WTC11 (cell line): Measurements from ENCODE around the gene CCR9. TPM values are rescaled to one million over a fixed set of nuclear protein-coding genes. Genes with fewer than 3 reads are reported as not detected.

ENCODE experiments used
- ATAC-seq: fragments of 200-7000 bp; cut with Tn5 transposase; 2 replicates; pipeline ENCODE4 v1.10.0; 2021; ENCODE audit warnings: mild to moderate bottlenecking, moderate library complexity
- CTCF ChIA-PET: fragments of 300-600 bp; sonication (Branson Sonifier 250); formaldehyde crosslinking; loops from one replicate; lab custom pipeline; 2021; ENCODE audit warnings: antibody characterized with exemption; lab: Charles Lee
- POLR2A ChIA-PET: fragments of 350-600 bp; sonication (Branson Sonifier 250); formaldehyde crosslinking; loops from one replicate; lab custom pipeline; 2021; ENCODE audit warnings: antibody characterized with exemption; lab: Charles Lee
- DNase-seq: peaks from one replicate; pipeline ENCODE4 v3.0.0; 2021; ENCODE audit warnings: low spot score
- H3K27ac Mint-ChIP-seq: 2 replicates; pipeline ENCODE4 v1.8.0; 2021; ENCODE audit warnings: mixed read lengths
- H3K27me3 Mint-ChIP-seq: 2 replicates; pipeline ENCODE4 v1.8.0; 2021; ENCODE audit warnings: low read depth, mild to moderate bottlenecking, moderate library complexity, mixed read lengths
- H3K36me3 Mint-ChIP-seq: 2 replicates; pipeline ENCODE4 v1.8.0; 2021; ENCODE audit warnings: mixed read lengths
- H3K4me1 Mint-ChIP-seq: 2 replicates; pipeline ENCODE4 v1.8.0; 2022; ENCODE audit warnings: mixed read lengths
- H3K4me3 Mint-ChIP-seq: 2 replicates; pipeline ENCODE4 v1.8.0; 2021; ENCODE audit warnings: mild to moderate bottlenecking, moderate library complexity, mixed read lengths
- H3K9me3 Mint-ChIP-seq: 2 replicates; pipeline ENCODE4 v1.8.0; 2021; ENCODE audit warnings: mixed read lengths
- ARID4B ChIP-seq: sonication (generic); formaldehyde crosslinking; IDR thresholded peaks from 2 replicates; pipeline ENCODE4 v1.8.0; 2023; ENCODE audit warnings: missing genetic modification reagents, mild to moderate bottlenecking, borderline replicate concordance
- ATF2 ChIP-seq: sonication (generic); formaldehyde crosslinking; IDR thresholded peaks from 2 replicates; pipeline ENCODE4 v1.8.1; 2022; ENCODE audit warnings: low read depth, missing genetic modification reagents, borderline replicate concordance
- E2F5 ChIP-seq: sonication (generic); formaldehyde crosslinking; IDR thresholded peaks from 2 replicates; pipeline ENCODE4 v1.8.1; 2022; ENCODE audit warnings: mild to moderate bottlenecking, moderate library complexity, missing genetic modification reagents
- EMX1 ChIP-seq: fragments of 250-450 bp; sonication (Bioruptor Pico); IDR thresholded peaks from 2 replicates; pipeline ENCODE4 v1.8.0; 2021; ENCODE audit warnings: mild to moderate bottlenecking
- ERG ChIP-seq: fragments of 250-450 bp; sonication (Bioruptor Pico); IDR thresholded peaks from 2 replicates; pipeline ENCODE4 v1.8.0; 2021; ENCODE audit warnings: mild to moderate bottlenecking
- FOXK1 ChIP-seq: sonication (generic); formaldehyde crosslinking; IDR thresholded peaks from 2 replicates; pipeline ENCODE4 v1.8.0; 2022; ENCODE audit warnings: mild to moderate bottlenecking, moderate library complexity, missing genetic modification reagents
- FOXP1 ChIP-seq: sonication (generic); formaldehyde crosslinking; IDR thresholded peaks from 2 replicates; pipeline ENCODE4 v1.8.0; 2022; ENCODE audit warnings: missing genetic modification reagents, mild to moderate bottlenecking, moderate library complexity, borderline replicate concordance
- GABPB1 ChIP-seq: sonication (generic); formaldehyde crosslinking; IDR thresholded peaks from 2 replicates; pipeline ENCODE4 v1.8.1; 2023; ENCODE audit warnings: mild to moderate bottlenecking, missing genetic modification reagents
- HMGXB4 ChIP-seq: sonication (generic); formaldehyde crosslinking; IDR thresholded peaks from 2 replicates; pipeline ENCODE4 v1.8.1; 2023; ENCODE audit warnings: mild to moderate bottlenecking, moderate library complexity, missing genetic modification reagents
- KAT7 ChIP-seq: sonication (generic); formaldehyde crosslinking; IDR thresholded peaks from 2 replicates; pipeline ENCODE4 v1.8.1; 2023; ENCODE audit warnings: missing genetic modification reagents, mild to moderate bottlenecking, borderline replicate concordance
- MAX ChIP-seq: sonication (generic); formaldehyde crosslinking; IDR thresholded peaks from 2 replicates; pipeline ENCODE4 v1.8.0; 2022; ENCODE audit warnings: mild to moderate bottlenecking, missing genetic modification reagents
- MYBL2 ChIP-seq: sonication (generic); formaldehyde crosslinking; IDR thresholded peaks from 2 replicates; pipeline ENCODE4 v1.8.1; 2023; ENCODE audit warnings: mild to moderate bottlenecking, moderate library complexity, missing genetic modification reagents
- SP1 ChIP-seq: sonication (generic); formaldehyde crosslinking; conservative IDR thresholded peaks from 2 replicates; pipeline ENCODE4 v1.8.1; 2022; ENCODE audit warnings: missing genetic modification reagents
- TEAD1 ChIP-seq: sonication (generic); formaldehyde crosslinking; IDR thresholded peaks from 2 replicates; pipeline ENCODE4 v1.8.0; 2022; ENCODE audit warnings: mild to moderate bottlenecking, missing genetic modification reagents
- TEAD4 ChIP-seq: sonication (generic); formaldehyde crosslinking; IDR thresholded peaks from 2 replicates; pipeline ENCODE4 v1.8.0; 2022; ENCODE audit warnings: mild to moderate bottlenecking, missing genetic modification reagents
- USF1 ChIP-seq: sonication (generic); formaldehyde crosslinking; IDR thresholded peaks from 2 replicates; pipeline ENCODE4 v1.8.0; 2022; ENCODE audit warnings: mild to moderate bottlenecking, missing genetic modification reagents
- ZNF512 ChIP-seq: sonication (generic); formaldehyde crosslinking; IDR thresholded peaks from 2 replicates; pipeline ENCODE4 v1.8.1; 2022; ENCODE audit warnings: missing genetic modification reagents, borderline replicate concordance
- total RNA-seq: library from RNA; stranded (reverse); gene quantifications from 3 replicates; pipeline ENCODE4 v1.2.3, GENCODE V29; 2021

The CCR9 gene
- total RNA-seq, 1 experiment from 2014 or later = not detected

GRCh38 chr3:45841420-45841756 is 45.0 kb upstream of the CCR9 start:
- Mint-ChIP-seq H3K27ac (no peak overlapping the region), H3K36me3 (no peaks in the 10 kb centered on the region), H3K4me1 (peaks cover 4% of the 10 kb centered on the region), H3K27me3 (peaks cover 40% of the 10 kb centered on the region), H3K4me3 (peak overlapping the region; percentile 85), H3K9me3 (peaks cover 5% of the 10 kb centered on the region)
- ChIA-PET POLR2A (no interaction called here), CTCF (interaction anchor here (0.9 to 2.2 kb wide), 5 partner anchors 8 to 181 kb away, joined by 3 to 9 read pairs (median 6); no protein-coding TSS in a partner anchor)
- TF ChIP-seq E2F5 (CRISPR knock-in tag) = no peak
- no peak for TF ChIP-seq ATF2
- no peak; the same call in 1 of the 2 replicates for ATAC-seq
- no peak for DNase-seq

- peak within 1 kb of the TSS; percentile 85 for H3K4me3 Mint-ChIP-seq
- peaks cover 4% of the 10 kb centered on the region for H3K4me1 Mint-ChIP-seq
- ATAC-seq = peak; percentile 91
- ChIA-PET CTCF (interaction anchor here (0.9 to 2.2 kb wide), 6 partner anchors 9 to 182 kb away, joined by 3 to 9 read pairs (median 5); no protein-coding TSS in a partner anchor), POLR2A (no interaction called here)
- peaks cover 5% of the 10 kb centered on the region for H3K9me3 Mint-ChIP-seq
- H3K27me3 Mint-ChIP-seq = peaks cover 44% of the 10 kb centered on the region
- no peaks in the 10 kb centered on the region for H3K36me3 Mint-ChIP-seq
- peak; percentile 84 for DNase-seq
- 0 out of 2 replicates have a peak within 1 kb of the TSS, but pooled peaks have one; percentile 42 for H3K27ac Mint-ChIP-seq
- TF ChIP-seq KAT7 (CRISPR knock-in tag) (0 out of 2 replicates have a peak, but pooled peaks have one; percentile 45), FOXP1 (CRISPR knock-in tag) (no peak), MAX (CRISPR knock-in tag) (peak; percentile 94), ERG (CRISPR knock-in tag) (0 out of 2 replicates have a peak, but pooled peaks have one; percentile 53), TEAD1 (CRISPR knock-in tag) (peak; percentile 30; the same call in 1 of the 2 replicates), TEAD4 (CRISPR knock-in tag) (0 out of 2 replicates have a peak, but pooled peaks have one; percentile 42), ARID4B (CRISPR knock-in tag) (peak; percentile 97), MYBL2 (CRISPR knock-in tag) (peak; percentile 53; the same call in 1 of the 2 replicates), GABPB1 (0 out of 2 replicates have a peak, but pooled peaks have one; percentile 58), HMGXB4 (CRISPR knock-in tag) (0 out of 2 replicates have a peak, but pooled peaks have one; percentile 36), USF1 (CRISPR knock-in tag) (peak; percentile 99), EMX1 (CRISPR knock-in tag) (no peak), FOXK1 (peak; percentile 100), SP1 (CRISPR knock-in tag) (no peak), ZNF512 (CRISPR knock-in tag) (no peak)
Observed at GRCh38 chr3:45841757-45842491, 44.4 kb upstream of the CCR9 start, which contains the start of gene LZTFL1. TSS of gene LZTFL1 (minus strand) at chr3:45842119. CDS start at chr3:45841991, 128 bp downstream.
